HuH-7 (cell line): ENCODE measurements around the gene CACHD1.
"Not testable (repeated sequence)": the region's sequence is repeated elsewhere in the genome, so short reads cannot be mapped to it uniquely, and the experiment has no call there.

Experiments
- DNase-seq: peaks from one replicate; pipeline ENCODE4 v3.0.0; 2011; ENCODE audit warnings: low spot score

The CACHD1 gene

DNA sequence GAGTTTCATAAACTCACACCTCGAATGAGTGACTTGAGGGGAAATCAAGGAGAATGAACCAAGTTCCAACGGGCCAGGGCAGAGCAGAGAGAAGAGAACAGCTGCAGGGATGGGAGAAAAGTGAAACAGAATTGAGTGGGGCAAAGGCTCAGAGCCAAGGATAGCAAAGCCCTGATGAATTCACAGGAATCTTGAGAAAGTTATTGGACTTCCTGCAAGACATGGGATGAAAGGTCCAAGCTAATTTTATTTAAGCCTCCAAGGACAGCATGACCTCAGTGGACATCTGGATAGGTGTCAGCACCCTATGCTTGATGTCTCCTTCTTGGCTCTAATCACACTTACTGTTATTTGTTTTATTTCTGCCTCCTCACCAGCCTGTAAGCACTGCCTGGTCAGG is 232.0 kb downstream of the CACHD1 start:
- no peak for DNase-seq

- DNase-seq = not testable (repeated sequence)
These were observed 232.7 kb downstream of the CACHD1 start for GRCh38 chr1:64702670-64703069.

GRCh38 chr1:64703600-64703999 is 233.7 kb downstream of the CACHD1 start:
- DNase-seq = no peak

GRCh38 chr1:64705591-64705990 is 235.7 kb downstream of the CACHD1 start:
- no peak for DNase-seq

DNA sequence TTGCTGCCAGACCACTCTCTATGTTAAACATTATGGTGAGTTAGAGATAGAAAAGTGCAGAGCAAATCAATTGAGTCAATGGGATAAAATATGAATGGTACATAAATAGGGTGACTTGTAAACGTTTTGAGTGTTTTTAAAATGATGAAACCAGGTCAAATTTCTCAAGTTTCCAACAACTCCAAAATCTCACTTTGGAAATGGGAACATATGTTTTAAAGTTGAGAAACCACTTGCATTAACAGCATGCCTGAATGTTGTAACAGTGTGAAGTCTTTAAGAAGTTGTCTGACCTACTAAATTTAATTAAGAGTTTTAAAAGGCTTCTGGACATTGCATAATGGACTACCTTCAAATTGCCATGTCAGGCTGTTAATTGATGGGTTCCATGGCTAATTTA is 241.3 kb downstream of the CACHD1 start:
- DNase-seq = no peak

GRCh38 chr1:64712049-64712448 is 242.1 kb downstream of the CACHD1 start:
- DNase-seq = no peak

DNA sequence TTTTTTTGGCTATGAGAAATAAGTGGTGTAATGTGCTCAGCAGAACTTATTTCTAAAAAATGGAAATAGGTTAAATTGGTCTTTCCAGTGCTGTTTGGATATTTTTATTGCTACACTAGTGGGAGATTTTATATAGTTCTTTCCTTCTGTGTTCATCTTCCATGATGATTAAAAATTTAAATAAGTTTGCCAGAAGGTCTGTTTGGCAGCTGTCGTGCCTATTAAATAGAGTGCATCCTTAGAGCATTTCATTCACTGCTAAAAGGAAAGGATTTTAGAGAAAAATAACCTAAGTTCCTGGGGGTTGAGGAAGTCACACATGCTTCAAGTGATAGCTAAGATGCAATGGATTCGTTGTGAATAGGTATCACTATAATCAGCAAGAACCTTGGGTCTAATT is 245.3 kb downstream of the CACHD1 start:
- DNase-seq = no peak

- DNase-seq = no peak
These were observed 251.2 kb downstream of the CACHD1 start for GRCh38 chr1:64721135-64721534.

- no peak for DNase-seq
These were observed 251.7 kb downstream of the CACHD1 start for GRCh38 chr1:64721576-64722145.

DNA sequence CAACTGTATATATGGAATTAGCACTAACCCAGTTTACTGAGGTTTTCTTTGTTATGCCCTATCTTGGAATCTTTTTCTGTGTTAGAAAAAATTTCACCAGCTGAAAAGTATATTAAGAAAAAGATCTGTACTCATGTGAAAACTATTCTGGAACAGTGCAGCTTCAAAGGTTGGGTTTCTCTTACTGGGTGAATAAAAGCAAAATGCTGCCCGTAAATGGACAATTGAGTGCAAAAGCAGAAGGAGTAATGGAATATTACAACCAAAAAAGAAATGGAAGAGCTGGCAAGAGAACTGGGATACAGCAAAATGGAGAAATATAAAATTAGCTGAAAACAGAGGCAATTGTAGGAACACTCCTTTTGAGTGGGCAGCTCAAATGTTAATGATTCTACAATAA is 257.9 kb downstream of the CACHD1 start:
- DNase-seq = no peak

GRCh38 chr1:64733581-64734286 is 263.8 kb downstream of the CACHD1 start:
- DNase-seq = no peak

DNA sequence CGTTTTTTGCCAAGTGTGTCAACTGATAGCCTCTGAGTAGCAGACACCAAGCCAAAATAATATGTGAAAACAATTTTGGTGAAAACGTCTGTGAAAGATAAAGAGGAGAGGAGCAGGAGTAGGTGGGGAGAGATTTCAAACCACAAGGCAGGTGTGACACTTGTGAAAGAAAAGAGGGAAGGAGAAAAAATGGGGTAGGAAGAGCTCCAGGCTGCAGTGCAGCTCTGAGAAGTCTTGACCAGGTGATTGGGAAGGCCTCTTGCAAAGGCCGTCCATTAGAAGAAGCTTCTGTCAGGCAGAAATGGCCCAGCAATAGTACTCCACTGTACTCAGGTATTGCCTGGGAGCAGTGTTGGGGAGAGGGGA is 264.3 kb downstream of the CACHD1 start:
- no peak for DNase-seq

DNA sequence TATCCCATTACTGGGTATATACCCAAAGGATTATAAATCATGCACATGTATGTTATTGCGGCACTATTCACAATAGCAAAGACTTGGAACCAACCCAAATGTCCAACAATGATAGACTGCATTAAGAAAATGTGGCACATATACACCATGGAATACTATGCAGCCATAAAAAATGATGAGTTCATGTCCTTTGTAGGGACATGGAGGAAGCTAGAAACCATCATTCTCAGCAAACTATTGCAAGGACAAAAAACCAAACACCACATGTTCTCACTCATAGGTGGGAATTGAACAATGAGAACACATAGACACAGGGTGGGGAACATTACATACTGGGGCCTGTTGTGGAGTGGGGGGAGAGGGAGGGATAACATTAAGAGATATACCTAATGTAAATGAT is 270.8 kb downstream of the CACHD1 start:
- not testable (repeated sequence) for DNase-seq
